GM21447 (cell line): ENCODE data around the gene MAGEB1.

Experiments used
- ATAC-seq: cut with Tn5 transposase; IDR thresholded peaks from one replicate; pipeline ENCODE4 v1.9.1; 2021; ENCODE audit not compliant: unreplicated experiment

The MAGEB1 gene

GRCh38 chrX:30246769-30247489 is at the start of gene MAGEB1:
Gene MAGEB1, plus strand, starts transcription at chrX:30247146. Its CDS starts 3,348 bp downstream, at chrX:30250494.
- ATAC-seq = no peak

DNA sequence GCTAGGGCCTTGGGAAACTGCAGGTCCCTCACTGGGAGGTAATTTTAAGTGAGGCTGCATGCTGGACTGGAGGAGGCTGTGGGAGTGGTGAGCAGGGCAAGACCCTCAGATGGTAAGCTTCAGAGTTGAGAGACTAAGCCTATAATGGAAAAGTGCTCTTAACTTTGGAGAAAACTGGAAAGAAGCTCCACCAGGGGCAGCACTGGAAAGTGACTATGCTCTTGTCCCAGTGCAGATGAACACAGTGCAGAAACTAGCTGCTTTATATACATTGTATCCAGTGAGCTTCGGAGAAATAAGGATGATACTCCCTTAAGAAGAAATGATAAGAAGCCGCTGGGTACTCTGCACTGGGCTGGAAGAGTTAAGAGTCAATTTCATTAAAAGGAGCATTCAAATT is 34.8 kb upstream of the MAGEB1 start:
- ATAC-seq = no peak

- ATAC-seq = no peak
Measured at GRCh38 chrX:30215357-30215843, 31.5 kb upstream of the MAGEB1 start, which contains the start of gene MAGEB2. Gene MAGEB2, plus strand, starts transcription at chrX:30215563. Its CDS starts 3,018 bp downstream, at chrX:30218581.

GRCh38 chrX:30217465-30217864 is 29.5 kb upstream of the MAGEB1 start:
- ATAC-seq = no peak

DNA sequence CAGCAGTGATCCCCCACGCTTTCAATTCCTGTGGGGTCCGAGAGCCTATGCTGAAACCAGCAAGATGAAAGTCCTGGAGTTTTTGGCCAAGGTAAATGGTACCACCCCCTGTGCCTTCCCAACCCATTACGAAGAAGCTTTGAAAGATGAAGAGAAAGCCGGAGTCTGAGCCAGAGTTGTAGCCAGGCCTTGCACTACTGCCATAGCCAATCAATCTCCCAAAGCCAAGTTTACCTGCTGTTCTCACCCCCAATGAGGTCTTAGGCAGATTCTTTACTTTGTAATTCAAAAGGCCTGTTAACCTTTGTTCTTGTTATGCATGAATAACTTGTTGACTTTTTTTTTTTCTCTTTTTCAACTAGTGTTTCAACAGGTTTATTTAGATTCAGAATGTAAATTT is 27.6 kb upstream of the MAGEB1 start:
- ATAC-seq = no peak

DNA sequence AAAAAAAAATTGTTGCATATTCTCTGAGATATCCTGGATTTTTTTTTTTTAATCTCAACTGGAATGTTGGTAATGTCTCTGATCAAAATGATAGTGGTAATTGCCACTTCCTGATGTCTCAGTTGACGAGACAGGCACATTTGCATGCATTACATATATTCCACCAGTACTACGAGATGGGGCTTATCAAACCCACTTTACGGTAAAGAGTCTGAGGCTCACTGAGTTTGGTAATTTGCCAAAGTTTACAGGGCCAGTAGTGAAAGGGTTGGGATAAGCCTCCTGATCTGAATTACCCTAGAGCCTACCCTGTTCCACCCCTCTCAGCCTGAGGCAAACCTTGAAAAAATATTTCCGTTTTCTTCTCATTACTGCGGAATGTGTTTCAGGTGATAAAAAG is 26.3 kb upstream of the MAGEB1 start:
- ATAC-seq = no peak

GRCh38 chrX:30224536-30224935 is 22.4 kb upstream of the MAGEB1 start:
- ATAC-seq = no peak

GRCh38 chrX:30228526-30228925 is 18.4 kb upstream of the MAGEB1 start:
- no peak for ATAC-seq

GRCh38 chrX:30230395-30230794 is 16.6 kb upstream of the MAGEB1 start, which contains the start of gene MAGEB3:
Gene MAGEB3, plus strand, starts transcription at chrX:30230657. Its CDS starts 5,268 bp downstream, at chrX:30235925.
- ATAC-seq = no peak

DNA sequence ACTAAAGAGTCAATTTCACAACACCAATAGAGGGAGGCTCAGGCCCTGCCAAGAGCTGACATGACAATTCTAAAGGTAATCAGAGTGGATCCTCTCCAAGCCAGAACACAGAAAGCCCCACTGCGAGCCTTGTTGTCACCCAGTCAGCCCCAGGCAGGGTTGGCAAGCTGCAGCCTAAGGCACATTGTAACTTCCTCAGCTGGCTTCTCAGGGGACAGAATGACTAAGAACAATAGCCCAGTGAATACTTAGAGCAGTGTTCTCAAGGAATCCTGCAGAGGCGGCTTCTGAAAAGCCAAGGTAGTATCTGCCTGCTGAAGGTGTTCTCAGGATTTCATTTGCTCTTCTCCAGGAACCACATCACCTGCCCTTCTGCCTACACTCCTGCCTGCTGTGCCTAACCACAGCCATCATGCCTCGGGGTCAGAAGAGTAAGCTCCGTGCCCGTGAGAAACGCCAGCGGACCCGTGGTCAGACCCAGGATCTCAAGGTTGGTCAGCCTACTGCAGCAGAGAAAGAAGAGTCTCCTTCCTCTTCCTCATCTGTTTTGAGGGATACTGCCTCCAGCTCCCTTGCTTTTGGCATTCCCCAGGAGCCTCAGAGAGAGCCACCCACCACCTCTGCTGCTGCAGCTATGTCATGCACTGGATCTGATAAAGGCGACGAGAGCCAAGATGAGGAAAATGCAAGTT is 5.1 kb upstream of the MAGEB1 start, which contains the start of gene MAGEB4:
Gene MAGEB4 (plus strand): TSS at position 277 of the 692 bp plus-strand sequence. CDS start 136 bp downstream, at position 413.
- no peak for ATAC-seq

DNA sequence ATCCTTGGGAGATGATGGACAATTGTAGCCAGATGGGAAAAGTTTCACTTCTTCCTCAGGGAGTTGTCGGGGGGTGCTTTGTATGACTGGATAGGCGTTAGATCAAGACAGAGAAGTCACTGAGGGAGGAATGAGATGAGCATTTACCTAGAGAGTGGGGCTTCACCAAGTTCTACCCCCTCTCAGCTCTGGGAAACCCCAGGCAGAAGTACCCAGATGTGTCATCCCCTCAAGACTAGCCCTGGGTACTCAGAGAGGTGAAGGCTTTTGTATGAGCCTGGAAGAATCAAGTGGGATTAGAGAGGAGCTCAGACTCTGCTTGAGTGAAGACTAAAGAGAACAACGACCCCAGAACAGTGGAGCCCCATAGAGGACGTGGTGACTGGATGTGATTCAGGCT is 1.9 kb downstream of the MAGEB1 start:
- ATAC-seq = peak; percentile 65

- no peak for ATAC-seq
Measured at GRCh38 chrX:30253257-30253656, 6.3 kb downstream of the MAGEB1 start.

- ATAC-seq = no peak
Measured at GRCh38 chrX:30259927-30260326, 13.0 kb downstream of the MAGEB1 start.

GRCh38 chrX:30261012-30261411 is 14.1 kb downstream of the MAGEB1 start:
- no peak for ATAC-seq

GRCh38 chrX:30262763-30263162 is 15.8 kb downstream of the MAGEB1 start:
- ATAC-seq = no peak

GRCh38 chrX:30270639-30271038 is 23.7 kb downstream of the MAGEB1 start:
- no peak for ATAC-seq

DNA sequence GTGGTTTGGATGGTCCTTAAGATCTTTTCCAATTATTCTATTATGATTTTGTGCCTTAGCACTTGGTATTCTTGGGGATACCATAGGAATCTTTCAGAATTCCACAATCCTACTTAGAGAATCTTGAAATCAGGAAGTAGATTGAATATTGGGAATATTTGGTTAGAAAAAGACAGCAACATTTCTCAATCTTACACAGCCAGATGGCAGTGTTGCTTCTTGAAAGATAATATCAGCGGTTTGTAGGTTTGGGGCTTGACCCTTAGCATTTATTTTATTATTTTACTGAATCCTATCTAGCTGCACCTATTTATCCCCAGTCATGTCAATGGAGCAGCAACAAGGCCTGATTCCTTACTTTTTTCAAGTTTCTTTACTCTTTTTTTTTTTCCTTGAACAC is 28.6 kb downstream of the MAGEB1 start:
- no peak for ATAC-seq

- ATAC-seq = no peak
Measured at GRCh38 chrX:30278365-30278764, 31.4 kb downstream of the MAGEB1 start.

DNA sequence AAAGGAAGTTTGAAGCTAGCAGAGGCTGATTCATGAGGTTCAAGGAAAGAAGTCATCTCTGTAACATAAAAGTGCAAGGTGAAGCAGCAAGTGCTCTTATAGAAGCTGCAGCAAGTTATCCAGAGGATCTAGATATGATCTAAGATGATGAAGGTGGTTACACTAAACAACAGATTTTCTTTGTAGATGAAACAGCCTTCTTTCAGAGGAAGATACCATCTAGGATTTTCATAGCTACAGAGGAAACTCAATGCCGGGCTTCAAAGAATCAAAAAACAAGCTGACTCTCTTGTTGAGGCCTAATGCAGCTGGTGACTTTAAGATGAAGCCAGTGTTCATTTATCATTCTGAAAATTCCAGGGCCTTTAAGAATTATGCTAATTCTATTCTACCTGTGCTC is 33.5 kb downstream of the MAGEB1 start:
- ATAC-seq = no peak

- ATAC-seq = no peak
Measured at GRCh38 chrX:30282527-30282926, 35.6 kb downstream of the MAGEB1 start.

- ATAC-seq = no peak
Measured at GRCh38 chrX:30283456-30284200, 36.7 kb downstream of the MAGEB1 start.
